ENCODE measurements around the gene FAM120A. TPM values are rescaled to one million over a fixed set of nuclear protein-coding genes. Genes with fewer than 3 reads are reported as not detected.

FAM120A gene
- total RNA-seq, 1 experiment from 2014 or later = 53.3 TPM

DNA sequence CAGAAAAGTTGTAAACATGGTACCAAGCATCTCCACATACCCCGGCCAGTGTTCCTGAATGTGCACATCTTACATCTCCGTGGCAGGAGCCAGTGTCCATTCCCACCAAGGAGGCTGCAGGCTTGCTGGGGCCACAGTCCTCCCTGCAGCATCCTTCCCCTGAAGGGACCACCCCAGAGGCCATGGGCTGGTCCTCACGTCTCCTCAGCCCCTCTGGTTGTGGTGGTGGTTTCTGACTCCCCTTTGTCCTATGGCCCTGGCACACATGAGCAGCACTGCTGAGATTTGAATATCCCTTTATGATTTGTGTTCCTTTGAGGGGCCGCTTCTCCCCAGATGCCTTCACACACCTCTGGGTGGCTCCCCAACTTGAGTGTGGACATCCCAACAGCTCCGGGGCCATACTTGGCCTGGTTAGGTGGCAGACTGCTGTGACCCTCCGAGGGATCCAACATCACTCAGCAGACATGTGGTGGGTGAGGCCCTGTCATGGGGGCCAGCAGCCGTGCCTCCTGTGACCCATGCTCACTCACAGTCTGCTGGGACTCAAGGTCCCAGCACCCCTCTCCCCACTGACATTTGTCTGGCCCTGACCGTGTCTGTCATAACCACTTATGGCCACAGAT is 139.2 kb downstream of the FAM120A start (continued):
- TF ChIP-seq AFF4 (CRISPR knock-in tag; IDR thresholded peaks at IDR 0.05; ENCODE audit: borderline replicate concordance) (no peak), GRHL2 (CRISPR knock-in tag; IDR thresholded peaks at IDR 0.05; ENCODE audit: insufficient replicate concordance, severe bottlenecking) (no peak), SOX15 (CRISPR knock-in tag; IDR thresholded peaks at IDR 0.05) (no peak), ETV6 (CRISPR knock-in tag; IDR thresholded peaks at IDR 0.05) (no peak), JAZF1 (CRISPR knock-in tag; IDR thresholded peaks at IDR 0.05) (no peak), AR (CRISPR knock-in tag; IDR thresholded peaks at IDR 0.05) (no peak), MAX (CRISPR knock-in tag; IDR thresholded peaks at IDR 0.05) (no peak), FOXJ3 (CRISPR knock-in tag; IDR thresholded peaks at IDR 0.05; ENCODE audit: borderline replicate concordance) (no peak), ESRRA (CRISPR knock-in tag; IDR thresholded peaks at IDR 0.05; ENCODE audit: borderline replicate concordance) (no peak), HMGA2 (CRISPR knock-in tag; IDR thresholded peaks at IDR 0.05) (no peak), ZNF425 (CRISPR knock-in tag; conservative IDR thresholded peaks at IDR 0.05) (no peak), NR2C2 (CRISPR knock-in tag; IDR thresholded peaks at IDR 0.05) (no peak)
- TF ChIP-seq, protein P1, sequence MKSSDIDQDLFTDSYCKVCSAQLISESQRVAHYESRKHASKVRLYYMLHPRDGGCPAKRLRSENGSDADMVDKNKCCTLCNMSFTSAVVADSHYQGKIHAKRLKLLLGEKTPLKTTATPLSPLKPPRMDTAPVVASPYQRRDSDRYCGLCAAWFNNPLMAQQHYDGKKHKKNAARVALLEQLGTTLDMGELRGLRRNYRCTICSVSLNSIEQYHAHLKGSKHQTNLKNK (CRISPR knock-in tag; IDR thresholded peaks at IDR 0.05) = no peak
- TF ChIP-seq, protein P2, sequence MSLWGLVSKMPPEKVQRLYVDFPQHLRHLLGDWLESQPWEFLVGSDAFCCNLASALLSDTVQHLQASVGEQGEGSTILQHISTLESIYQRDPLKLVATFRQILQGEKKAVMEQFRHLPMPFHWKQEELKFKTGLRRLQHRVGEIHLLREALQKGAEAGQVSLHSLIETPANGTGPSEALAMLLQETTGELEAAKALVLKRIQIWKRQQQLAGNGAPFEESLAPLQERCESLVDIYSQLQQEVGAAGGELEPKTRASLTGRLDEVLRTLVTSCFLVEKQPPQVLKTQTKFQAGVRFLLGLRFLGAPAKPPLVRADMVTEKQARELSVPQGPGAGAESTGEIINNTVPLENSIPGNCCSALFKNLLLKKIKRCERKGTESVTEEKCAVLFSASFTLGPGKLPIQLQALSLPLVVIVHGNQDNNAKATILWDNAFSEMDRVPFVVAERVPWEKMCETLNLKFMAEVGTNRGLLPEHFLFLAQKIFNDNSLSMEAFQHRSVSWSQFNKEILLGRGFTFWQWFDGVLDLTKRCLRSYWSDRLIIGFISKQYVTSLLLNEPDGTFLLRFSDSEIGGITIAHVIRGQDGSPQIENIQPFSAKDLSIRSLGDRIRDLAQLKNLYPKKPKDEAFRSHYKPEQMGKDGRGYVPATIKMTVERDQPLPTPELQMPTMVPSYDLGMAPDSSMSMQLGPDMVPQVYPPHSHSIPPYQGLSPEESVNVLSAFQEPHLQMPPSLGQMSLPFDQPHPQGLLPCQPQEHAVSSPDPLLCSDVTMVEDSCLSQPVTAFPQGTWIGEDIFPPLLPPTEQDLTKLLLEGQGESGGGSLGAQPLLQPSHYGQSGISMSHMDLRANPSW (CRISPR knock-in tag; conservative IDR thresholded peaks at IDR 0.05; ENCODE audit: low read depth) = no peak

Measured in WTC11 (cell line).